H1 (cell line): ENCODE results near the gene RETREG1. TPM values are rescaled to one million over a fixed set of nuclear protein-coding genes. Genes with fewer than 3 reads are reported as not detected.
A peak's percentile ranks its signal among the peaks of the same experiment; 100 is the strongest.

Experiments used
- CTCF ChIA-PET: fragments of 300-600 bp; sonication (Branson Sonifier 250); formaldehyde crosslinking; loops from one replicate; lab custom pipeline; 2021; ENCODE audit not compliant: partially characterized antibody; lab: Charles Lee
- POLR2A ChIA-PET: fragments of 300-600 bp; sonication (Branson Sonifier 250); formaldehyde crosslinking; loops from one replicate; lab custom pipeline; 2021; ENCODE audit warnings: inconsistent platforms; ENCODE audit not compliant: partially characterized antibody; lab: Charles Lee
- DNase-seq, 2 experiments: peaks; one replicate each; pipeline versions ENCODE4 v3.0.0 to v3.0.0-alpha.2; 2010 to 2022; ENCODE audit warnings: low spot score in 2 of 2, low read depth in 1 of 2, mixed read lengths in 1 of 2
- FAIRE-seq: peaks from 2 replicates; lab custom pipeline; 2011; peaks lifted over from hg19 to GRCh38; lab: Jason Lieb, UNC
- H2AFZ ChIP-seq: 2 replicates; pipeline ENCODE4 v1.8.1; 2012; ENCODE audit warnings: low read length, inconsistent platforms
- H2AK5ac ChIP-seq: 2 replicates; pipeline ENCODE4 v1.6.1; 2013; ENCODE audit warnings: low read depth, low read length
- H2BK120ac ChIP-seq: replicated peaks from 2 replicates; pipeline ENCODE3; 2013; ENCODE audit warnings: low read depth, low read length, inconsistent platforms
- H2BK12ac ChIP-seq: 2 replicates; pipeline ENCODE4 v1.6.1; 2013; ENCODE audit warnings: low read depth, low read length
- H2BK15ac ChIP-seq: 2 replicates; pipeline ENCODE4 v1.6.1; 2013; ENCODE audit warnings: low read length
- H2BK20ac ChIP-seq: 2 replicates; pipeline ENCODE4 v1.6.1; 2013; ENCODE audit warnings: low read length
- H2BK5ac ChIP-seq: 2 replicates; pipeline ENCODE4 v1.6.1; 2013; ENCODE audit warnings: low read depth, low read length
- H3K14ac ChIP-seq: 2 replicates; pipeline ENCODE4 v1.6.1; 2013; ENCODE audit warnings: inconsistent platforms; ENCODE audit not compliant: insufficient read length
- H3K18ac ChIP-seq: 2 replicates; pipeline ENCODE4 v1.6.1; 2013; ENCODE audit warnings: low read length; ENCODE audit errors: extremely low read depth
- H3K23ac ChIP-seq: 2 replicates; pipeline ENCODE4 v1.6.1; 2013; ENCODE audit warnings: inconsistent platforms; ENCODE audit not compliant: insufficient read length
- H3K23me2 ChIP-seq: 2 replicates; pipeline ENCODE4 v1.6.1; 2013; ENCODE audit warnings: low read depth, low read length
- H3K27ac ChIP-seq: 2 replicates; pipeline ENCODE4 v1.6.1; 2011; ENCODE audit warnings: low read depth, low read length, inconsistent platforms
- H3K27me3 ChIP-seq, 4 experiments: replicated peaks in 1 of 4; 1 replicate in 1 of 4; 2 replicates in 3 of 4; pipeline versions ENCODE4 v1.6.1 to v1.8.1; 2011 to 2013; ENCODE audit warnings: low read length in 3 of 4, mild to moderate bottlenecking in 3 of 4, inconsistent platforms in 2 of 4, mixed read lengths in 2 of 4, moderate library complexity in 1 of 4; ENCODE audit not compliant: control insufficient read depth in 3 of 4, insufficient read depth in 3 of 4; ENCODE audit errors: extremely low read depth in 1 of 4
- H3K36me3 ChIP-seq, 4 experiments: 2 replicates each; pipeline versions ENCODE4 v1.6.1 to v1.8.1; 2011 to 2013; ENCODE audit warnings: mild to moderate bottlenecking in 4 of 4, low read length in 3 of 4, moderate library complexity in 2 of 4, control low read depth in 1 of 4, inconsistent platforms in 1 of 4; ENCODE audit not compliant: insufficient read depth in 4 of 4, control insufficient read depth in 2 of 4
- H3K4ac ChIP-seq: replicated peaks from 2 replicates; pipeline ENCODE3; 2013; ENCODE audit warnings: low read length, low read depth, mixed read lengths, inconsistent platforms; ENCODE audit not compliant: insufficient read length
- H3K4me1 ChIP-seq, 4 experiments: replicated peaks in 1 of 4; 1 replicate in 1 of 4; 2 replicates in 3 of 4; pipeline versions ENCODE4 v1.6.1 to v1.8.1; 2011 to 2013; ENCODE audit warnings: low read length in 3 of 4, inconsistent platforms in 2 of 4, mixed read lengths in 1 of 4; ENCODE audit not compliant: insufficient read depth in 4 of 4, control insufficient read depth in 3 of 4
- H3K4me2 ChIP-seq, 2 experiments: 2 replicates each; pipeline versions ENCODE4 v1.6.1 to v1.8.1; 2011 to 2013; ENCODE audit warnings: low read depth in 2 of 2, low read length in 2 of 2, control low read depth in 1 of 2, inconsistent platforms in 1 of 2, mild to moderate bottlenecking in 1 of 2; ENCODE audit not compliant: insufficient read depth in 1 of 2
- H3K4me3 ChIP-seq, 4 experiments: fragments of 200-600, 300-600 bp in 1 of 4; sonication (generic), shearing (Covaris generic), sonication (Bioruptor Twin) in 1 of 4; 2 replicates each; pipeline versions ENCODE4 v1.5.1 to v1.8.1; 2011 to 2016; ENCODE audit warnings: low read length in 4 of 4, low read depth in 3 of 4, control low read depth in 2 of 4, inconsistent platforms in 2 of 4, mild to moderate bottlenecking in 2 of 4, mixed read lengths in 1 of 4, moderate library complexity in 1 of 4; ENCODE audit not compliant: insufficient read depth in 2 of 4; ENCODE audit errors: extremely low read depth in 1 of 4
- H3K56ac ChIP-seq: replicated peaks from 2 replicates; pipeline ENCODE3; 2013; ENCODE audit warnings: low read depth, mild to moderate bottlenecking, mixed read lengths, low read length, inconsistent platforms; ENCODE audit not compliant: insufficient read length
- H3K79me1 ChIP-seq: 2 replicates; pipeline ENCODE4 v1.6.1; 2013; ENCODE audit warnings: low read depth, low read length, control low read depth
- H3K79me2 ChIP-seq, 2 experiments: 2 replicates each; pipeline versions ENCODE4 v1.6.1 to v1.8.1; 2012 to 2013; ENCODE audit warnings: low read length in 2 of 2, mild to moderate bottlenecking in 2 of 2, inconsistent platforms in 1 of 2; ENCODE audit not compliant: insufficient read depth in 2 of 2, control insufficient read depth in 1 of 2
- H3K9ac ChIP-seq, 4 experiments: replicated peaks in 1 of 4; 1 replicate in 1 of 4; 2 replicates in 3 of 4; pipeline versions ENCODE4 v1.6.1 to v1.8.1; 2011 to 2013; ENCODE audit warnings: low read depth in 3 of 4, low read length in 3 of 4, control low read depth in 2 of 4, mild to moderate bottlenecking in 2 of 4, moderate library complexity in 2 of 4, inconsistent platforms in 1 of 4; ENCODE audit errors: extremely low read depth in 1 of 4
- H3K9me3 ChIP-seq, 2 experiments: 2 replicates each; pipeline versions ENCODE4 v1.6.1 to v1.8.1; 2012 to 2013; ENCODE audit warnings: mild to moderate bottlenecking in 2 of 2, moderate library complexity in 2 of 2, control low read depth in 1 of 2, inconsistent platforms in 1 of 2, low read depth in 1 of 2, low read length in 1 of 2, mixed read lengths in 1 of 2; ENCODE audit not compliant: insufficient read depth in 2 of 2
- H4K20me1 ChIP-seq, 2 experiments: replicated peaks in 1 of 2; 2 replicates each; pipeline versions ENCODE3 to v1.8.1; 2011 to 2013; ENCODE audit warnings: inconsistent platforms in 2 of 2, low read length in 2 of 2, mild to moderate bottlenecking in 1 of 2; ENCODE audit not compliant: insufficient read depth in 2 of 2, control insufficient read depth in 1 of 2
- H4K5ac ChIP-seq: 2 replicates; pipeline ENCODE4 v1.6.1; 2013; ENCODE audit warnings: low read length, low read depth, mixed read lengths, inconsistent platforms; ENCODE audit not compliant: insufficient read length
- H4K8ac ChIP-seq: 2 replicates; pipeline ENCODE4 v1.8.0; 2013; ENCODE audit warnings: mild to moderate bottlenecking, moderate library complexity, low read length, inconsistent platforms; ENCODE audit not compliant: insufficient read depth; ENCODE audit errors: extremely low read depth
- H4K91ac ChIP-seq: replicated peaks from 2 replicates; pipeline ENCODE3; 2013; ENCODE audit warnings: low read length, mixed read lengths, inconsistent platforms; ENCODE audit not compliant: insufficient read length
- BRCA1 ChIP-seq: IDR thresholded peaks from 2 replicates; pipeline ENCODE4 v1.6.1; 2012; ENCODE audit warnings: low read depth, low read length, improper control_type of control experiment
- EGR1 ChIP-seq: IDR thresholded peaks from 2 replicates; pipeline ENCODE4 v1.6.1; 2011; ENCODE audit warnings: low read depth, low read length, borderline replicate concordance
- GABPA ChIP-seq: IDR thresholded peaks from 2 replicates; pipeline ENCODE4 v1.6.1; 2011; ENCODE audit warnings: mild to moderate bottlenecking, low read length, moderate library complexity, borderline replicate concordance; ENCODE audit not compliant: insufficient read depth
- RFX5 ChIP-seq: IDR thresholded peaks from 2 replicates; pipeline ENCODE4 v1.6.1; 2011; ENCODE audit warnings: low read depth, low read length, improper control_type of control experiment, borderline replicate concordance
- SIX5 ChIP-seq: IDR thresholded peaks from 2 replicates; pipeline ENCODE4 v1.6.1; 2011; ENCODE audit warnings: mild to moderate bottlenecking, low read depth, low read length
- WGBS, 2 experiments: shearing (Covaris generic) in 1 of 2; methylation state at CpG; one replicate each; pipeline versions ENCODE4 v1.1.6 to v1.1.7; 2013 to 2015; ENCODE audit warnings: low lambda C conversion rate in 2 of 2, mixed read lengths in 2 of 2, inconsistent platforms in 1 of 2, low coverage in 1 of 2, missing lambda C conversion rate in 1 of 2; ENCODE audit not compliant: insufficient replicate concordance in 2 of 2, insufficient coverage in 1 of 2, insufficient read length in 1 of 2; ENCODE audit errors: extremely low coverage in 1 of 2, missing lambda C conversion rate in 1 of 2; 5-methylcytosine and 5-hydroxymethylcytosine counted together
- polyA plus RNA-seq, 7 experiments: library from polyadenylated mRNA; depleted of rRNA in 3 of 7; stranded (reverse) in 5 of 7; unstranded in 2 of 7; fragments of >200 nt in 5 of 7; fragments of 200-250 nt in 2 of 7; gene quantifications; 1 replicate in 5 of 7; 2 replicates in 1 of 7; 4 replicates in 1 of 7; pipeline versions ENCODE4 v1.2.1 to v1.2.3, GENCODE V29; 2011 to 2013; ENCODE audit warnings: missing spikeins in 2 of 7, mixed read lengths in 2 of 7
- total RNA-seq: library from RNA; stranded (reverse); fragmentation: NEBNext Ultra II Directional; extraction: Animal tissue kit (Norgen Biotek cat#: 25700); gene quantifications from 2 replicates; pipeline ENCODE4 v1.2.1, GENCODE V29; 2021

RETREG1 gene
- total and polyA plus RNA-seq, 2 of the 8 experiments (the other 6 are each of a cell fraction or from before 2014, with no cell fraction given): 0.62 to 1.9 TPM

GRCh38 chr5:16505904-16506303, 110.9 kb downstream of the RETREG1 start:
- no peak for FAIRE-seq
- Histone ChIP-seq H3K27ac (no peak overlapping the region), H2BK15ac (no peak overlapping the region), H2AK5ac (no peak overlapping the region), H3K56ac (no peak overlapping the region), H3K79me1 (no peaks in the 10 kb centered on the region), H4K20me1 (no peaks in the 10 kb centered on the region), H2BK20ac (no peak overlapping the region), H2BK5ac (no peak overlapping the region), H3K14ac (no peak overlapping the region), H4K91ac (no peak overlapping the region), H3K4me3 (no peak overlapping the region), H3K4ac (no peak overlapping the region), H2BK12ac (no peak overlapping the region), H3K79me2 (no peaks in the 10 kb centered on the region), H3K23me2 (no peaks in the 10 kb centered on the region), H4K8ac (peak overlapping the region; percentile 63; the same call in 1 of the 2 replicates), H3K9ac (no peak overlapping the region), H3K4me2 (no peak overlapping the region), H4K5ac (no peak overlapping the region), H3K18ac (no peak overlapping the region), H3K4me1 (peaks cover 0 to 9% (median 2%) of the 10 kb centered on the region in 4 experiments; a peak in 4 of 7 replicates), H2BK120ac (no peak overlapping the region), H3K9me3 (no peaks in the 10 kb centered on the region), H3K23ac (no peak overlapping the region), H2AFZ (no peak overlapping the region), H3K27me3 (no peaks in the 10 kb centered on the region), H3K36me3 (no peaks in the 10 kb centered on the region)
- TF ChIP-seq BRCA1: no peak
- no peak for TF ChIP-seq RFX5
- TF ChIP-seq SIX5: no peak
- TF ChIP-seq EGR1: no peak
- no peak for TF ChIP-seq GABPA
- 90% methylated on average over 6 of the region's 6 CpGs; no CpG with 5 or more reads in 1 of the 2 experiments for WGBS, 2 experiments
- ChIA-PET CTCF (interaction anchor here (0.5 to 1.8 kb wide), 5 partner anchors 8 to 40 kb away, joined by 3 to 9 read pairs (median 3); no protein-coding TSS in a partner anchor), POLR2A (interaction anchor here (1.1 kb wide), 2 partner anchors 13 to 156 kb away, joined by 3 read pairs; no protein-coding TSS in a partner anchor)
- no peak for DNase-seq
